MV-4-11 (cell line): Measurements from ENCODE around the gene SEC22C.

Source experiments
- DNase-seq: peaks from one replicate; lab custom pipeline; 2025; lab: John Stamatoyannopoulos, UW

The SEC22C gene

GRCh38 chr3:42535981-42536784 is 45.6 kb downstream of the SEC22C start:
- DNase-seq: peak; percentile 32

- DNase-seq: no peak
These were observed 48.4 kb downstream of the SEC22C start for GRCh38 chr3:42533161-42533897.

DNA sequence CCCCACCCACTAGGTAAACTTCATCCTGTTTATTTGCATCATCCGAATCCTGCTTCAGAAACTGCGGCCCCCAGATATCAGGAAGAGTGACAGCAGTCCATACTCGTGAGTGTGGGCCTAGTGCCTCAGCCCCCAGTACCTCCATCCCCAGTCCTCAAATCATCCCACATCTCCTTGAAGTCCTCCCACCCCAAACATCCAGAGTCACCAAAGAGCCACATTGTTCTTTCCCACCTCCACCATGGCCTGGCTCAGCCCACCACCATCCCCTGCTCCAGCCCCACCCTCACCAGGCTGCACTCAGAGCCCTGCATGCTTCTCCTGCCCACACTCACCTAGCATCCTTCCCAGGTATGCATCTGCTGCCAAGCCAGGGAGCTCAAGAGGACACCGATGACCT is 49.5 kb downstream of the SEC22C start:
- no peak for DNase-seq

DNA sequence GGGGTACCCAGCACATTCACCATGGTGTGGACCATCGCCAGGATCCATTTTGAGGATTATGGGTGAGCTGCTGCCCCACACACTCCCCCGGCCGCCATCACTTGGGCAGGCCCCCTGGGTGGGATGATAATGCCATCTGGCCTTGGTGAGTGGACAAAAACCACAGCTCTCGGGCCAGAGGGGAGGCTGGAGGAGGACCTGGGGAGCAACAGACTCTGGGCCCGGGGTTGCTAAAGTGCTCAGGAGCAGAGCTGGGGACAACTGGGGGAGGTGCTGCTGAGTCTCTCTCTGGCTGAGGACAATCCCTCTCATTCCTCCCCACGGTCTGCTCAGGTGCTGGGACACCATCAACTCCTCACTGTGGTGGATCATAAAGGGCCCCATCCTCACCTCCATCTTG is 50.3 kb downstream of the SEC22C start:
- no peak for DNase-seq

DNA sequence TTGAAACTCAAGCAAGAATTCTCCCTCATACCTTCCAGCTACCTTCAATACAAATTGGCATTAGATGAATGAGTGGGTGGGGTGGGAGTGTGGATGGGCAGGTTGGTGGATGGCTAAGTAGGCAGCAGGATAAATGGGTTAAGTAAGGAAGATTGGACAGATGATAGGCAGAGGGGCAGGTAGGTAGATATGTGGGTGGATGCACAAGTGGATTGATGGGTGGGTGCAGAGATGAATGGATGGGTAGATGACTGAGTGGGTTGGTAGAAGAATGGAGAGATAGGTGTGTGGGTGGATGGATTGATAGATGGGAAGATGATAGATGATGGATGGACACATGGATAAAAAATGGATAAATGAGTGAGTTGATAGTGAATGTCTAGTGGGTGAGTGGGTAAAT is 51.7 kb downstream of the SEC22C start:
- DNase-seq: no peak

- peak; percentile 73 for DNase-seq
These were observed 52.3 kb downstream of the SEC22C start for GRCh38 chr3:42529468-42529867.

DNA sequence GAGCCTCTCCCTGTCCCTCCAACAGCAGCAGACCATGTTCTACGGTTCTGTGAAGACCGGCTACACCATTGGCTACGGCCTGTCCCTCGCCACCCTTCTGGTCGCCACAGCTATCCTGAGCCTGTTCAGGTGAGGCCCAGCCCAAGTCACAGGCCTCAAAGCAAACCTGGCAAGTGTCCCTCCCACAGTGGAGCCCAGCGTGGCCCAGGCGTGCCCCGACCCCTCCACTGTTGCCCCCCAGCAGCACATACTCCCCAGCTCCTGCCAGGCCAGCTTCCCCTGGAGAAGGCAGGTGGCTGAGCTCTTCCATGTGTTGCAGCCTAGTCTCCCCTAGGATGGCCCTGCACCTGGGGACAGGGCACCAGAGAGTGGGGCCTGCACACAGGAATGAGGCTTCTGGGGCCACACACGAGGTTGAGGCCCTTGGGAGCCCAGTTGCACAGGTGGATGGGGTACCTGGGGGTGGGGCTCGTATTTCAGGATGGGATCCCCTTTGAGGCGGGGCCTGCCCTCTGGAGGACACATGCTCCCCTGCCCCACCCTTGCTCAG is 54.3 kb downstream of the SEC22C start:
- DNase-seq: no peak

DNA sequence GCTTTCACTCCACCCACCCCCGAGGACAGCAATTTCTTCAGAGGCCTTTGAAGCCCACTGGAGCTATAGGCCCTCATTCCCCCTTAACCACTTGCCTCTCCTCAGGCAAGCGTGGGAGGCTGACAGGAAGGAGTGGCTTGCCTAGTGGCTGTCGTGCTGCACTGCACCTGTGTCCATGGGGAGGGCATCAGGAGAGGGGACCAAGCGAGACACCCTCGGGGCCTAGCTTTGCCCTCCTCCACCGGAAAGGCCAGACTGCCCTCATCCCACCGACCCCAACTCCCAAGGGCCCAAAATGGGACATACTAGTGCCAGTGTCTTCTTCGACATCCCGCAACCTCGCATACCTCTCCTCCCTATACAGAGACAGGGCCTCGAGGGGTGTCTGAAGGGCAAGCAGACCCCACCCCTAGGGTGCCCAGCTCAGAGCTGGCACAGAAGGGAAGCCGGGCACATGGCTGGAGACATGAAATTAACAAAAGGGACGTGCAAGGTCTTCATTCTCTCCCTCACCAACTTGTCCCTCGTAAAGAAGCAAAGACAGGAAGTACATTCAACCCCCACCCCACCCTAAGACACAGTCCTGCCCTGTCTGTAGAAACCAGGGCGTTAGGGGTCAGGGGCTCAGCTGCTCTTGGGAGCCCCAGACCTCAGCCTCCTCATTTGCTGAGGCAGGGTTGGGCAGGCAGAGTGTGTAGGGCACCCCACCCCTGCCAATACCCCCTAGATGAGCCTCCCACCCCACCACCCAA is 55.0 kb downstream of the SEC22C start:
- DNase-seq: no peak

- DNase-seq: no peak
These were observed 55.9 kb downstream of the SEC22C start for GRCh38 chr3:42525736-42526345.

- no peak for DNase-seq
These were observed 56.6 kb downstream of the SEC22C start for GRCh38 chr3:42525212-42525611.

- no peak for DNase-seq
These were observed 57.0 kb downstream of the SEC22C start for GRCh38 chr3:42524751-42525150.

DNA sequence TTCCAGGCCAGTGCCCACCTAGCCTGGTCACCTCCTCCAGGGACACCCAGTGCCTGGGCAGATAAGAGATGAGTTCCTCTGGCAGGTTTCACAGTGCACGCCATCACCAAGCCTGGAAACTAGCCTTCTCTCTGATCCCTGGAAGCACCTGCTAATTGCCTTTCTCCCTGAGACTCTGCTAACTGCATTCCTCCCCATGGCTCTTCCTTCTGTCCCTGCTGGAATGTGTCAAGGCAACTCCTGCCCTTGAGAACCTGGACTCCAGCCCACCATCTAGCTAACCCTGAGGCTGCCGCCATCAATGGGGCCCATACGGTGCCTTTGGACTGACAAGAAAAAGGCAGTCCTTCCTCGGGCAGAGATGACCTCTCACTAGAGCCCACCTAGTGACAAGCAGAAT is 60.9 kb downstream of the SEC22C start:
- DNase-seq: no peak

GRCh38 chr3:42520336-42520735 is 61.4 kb downstream of the SEC22C start:
- no peak for DNase-seq

DNA sequence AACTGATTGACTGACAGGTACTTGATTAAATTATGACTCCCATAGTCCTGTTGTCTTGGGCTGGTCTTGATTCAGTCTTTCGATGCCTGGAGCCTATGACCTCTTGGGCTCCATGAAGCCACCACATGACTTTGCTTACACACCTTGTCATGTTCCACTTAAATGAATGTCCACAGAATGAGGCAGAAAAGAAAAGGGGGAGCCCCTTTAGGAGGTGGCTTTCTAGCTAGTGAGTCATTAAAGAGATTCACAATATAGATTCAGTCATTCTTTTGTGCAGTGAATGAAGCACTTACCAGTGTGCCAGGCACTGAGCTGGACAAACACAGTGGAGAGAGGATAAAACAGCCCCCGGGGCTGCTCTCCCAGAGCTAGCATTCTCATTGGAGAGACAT is 62.2 kb downstream of the SEC22C start:
- DNase-seq: no peak

- DNase-seq: peak; percentile 7
These were observed 62.8 kb downstream of the SEC22C start for GRCh38 chr3:42518800-42519567.

DNA sequence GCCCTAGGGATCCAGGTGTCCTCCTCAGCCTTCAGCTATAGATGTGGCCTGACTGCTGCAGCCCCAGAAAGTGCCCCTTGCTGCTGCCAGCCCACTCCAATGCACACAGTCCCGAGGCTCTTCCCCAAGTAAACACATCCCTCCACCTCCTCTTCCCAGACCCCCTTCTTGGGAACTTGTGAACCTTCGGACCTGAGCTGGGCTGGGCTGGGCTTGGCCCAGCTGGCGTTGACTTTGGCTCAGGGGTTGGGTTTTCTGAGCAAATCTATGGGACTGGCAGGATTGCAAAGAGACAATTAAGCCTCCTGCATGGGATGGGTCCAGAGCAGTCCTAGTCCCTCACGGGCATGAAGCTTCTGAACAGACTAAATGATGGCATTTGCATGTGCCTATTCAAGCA is 64.7 kb downstream of the SEC22C start:
- DNase-seq: no peak

GRCh38 chr3:42516443-42516842 is 65.3 kb downstream of the SEC22C start:
- no peak for DNase-seq

DNA sequence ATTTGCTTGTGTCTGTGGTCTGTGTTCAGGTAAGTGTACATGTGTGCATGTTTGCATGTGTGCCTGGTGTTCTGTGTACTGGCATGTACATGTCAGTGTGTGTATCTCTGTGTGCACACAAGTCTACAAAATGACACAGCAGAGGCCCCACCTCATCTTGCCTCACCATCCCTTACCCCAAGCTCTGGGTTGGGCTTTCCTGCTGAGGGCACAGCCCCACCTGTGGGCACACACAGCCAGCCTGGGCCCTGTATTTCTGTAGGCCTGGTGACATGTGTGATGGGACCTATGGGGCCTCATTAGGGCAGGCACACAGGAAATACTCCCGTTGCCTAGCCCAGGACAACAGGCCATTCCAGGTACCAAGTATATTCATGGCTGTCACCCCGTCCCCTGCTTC is 65.8 kb downstream of the SEC22C start:
- DNase-seq: no peak

- no peak for DNase-seq
These were observed 66.3 kb downstream of the SEC22C start for GRCh38 chr3:42515391-42515916.

- no peak for DNase-seq
These were observed 66.9 kb downstream of the SEC22C start for GRCh38 chr3:42514876-42515275.

GRCh38 chr3:42513521-42513920 is 68.2 kb downstream of the SEC22C start:
- no peak for DNase-seq
